Calu3 (cell line): ENCODE measurements around the gene SYMPK. TPM values are rescaled to one million over a fixed set of nuclear protein-coding genes. Genes with fewer than 3 reads are reported as not detected.
"Not testable (repeated sequence)": the region's sequence is repeated elsewhere in the genome, so short reads cannot be mapped to it uniquely, and the experiment has no call there.

ENCODE experiments used
- BruUV-seq: library from RNA; stranded (reverse); fragments of 400-500 nt; replicated peaks from 2 replicates; lab custom pipeline; 2021; lab: Mats Ljungman, UMichigan
- CTCF ChIA-PET: fragments of 300-600 bp; sonication (Branson Sonifier 250); formaldehyde crosslinking; loops from one replicate; lab custom pipeline; 2022; ENCODE audit warnings: antibody characterized with exemption; lab: Charles Lee
- DNase-seq: peaks from one replicate; pipeline ENCODE4 v3.0.0; 2022
- H3K27ac Mint-ChIP-seq: one replicate; pipeline ENCODE4 v1.8.0; 2022; ENCODE audit warnings: mixed read lengths; ENCODE audit not compliant: unreplicated experiment
- H3K27me3 Mint-ChIP-seq: one replicate; pipeline ENCODE4 v1.8.0; 2022; ENCODE audit warnings: mixed read lengths; ENCODE audit not compliant: unreplicated experiment
- H3K36me3 Mint-ChIP-seq: one replicate; pipeline ENCODE4 v1.8.0; 2022; ENCODE audit warnings: mild to moderate bottlenecking, moderate library complexity, mixed read lengths; ENCODE audit not compliant: insufficient read depth, unreplicated experiment
- H3K4me1 Mint-ChIP-seq: one replicate; pipeline ENCODE4 v1.8.0; 2022; ENCODE audit warnings: mild to moderate bottlenecking, low read depth, mixed read lengths; ENCODE audit not compliant: unreplicated experiment
- H3K4me3 Mint-ChIP-seq: one replicate; pipeline ENCODE4 v1.8.0; 2022; ENCODE audit warnings: mild to moderate bottlenecking, low read depth, moderate library complexity, mixed read lengths; ENCODE audit not compliant: unreplicated experiment
- H3K9me3 Mint-ChIP-seq: one replicate; pipeline ENCODE4 v1.8.0; 2022; ENCODE audit warnings: low read depth, mixed read lengths; ENCODE audit not compliant: unreplicated experiment
- intact Hi-C: fragments of 100-400 bp; cut with micrococcal nuclease; formaldehyde crosslinking; loops from one replicate; pipeline ENCODE4 v1.10.0; 2022; ENCODE audit not compliant: unreplicated experiment
- total RNA-seq: library from RNA; stranded (reverse); gene quantifications from 2 replicates; pipeline ENCODE4 v1.2.3, GENCODE V29; 2022
- TF ChIP-seq, protein P1 (sequence below): fragments of 200-600 bp; IDR thresholded peaks from one replicate; pipeline ENCODE4 v1.8.0; 2022; ENCODE audit warnings: antibody characterized with exemption; ENCODE audit not compliant: unreplicated experiment

Gene SYMPK
- total RNA-seq, 1 experiment from 2014 or later: 130 TPM

DNA sequence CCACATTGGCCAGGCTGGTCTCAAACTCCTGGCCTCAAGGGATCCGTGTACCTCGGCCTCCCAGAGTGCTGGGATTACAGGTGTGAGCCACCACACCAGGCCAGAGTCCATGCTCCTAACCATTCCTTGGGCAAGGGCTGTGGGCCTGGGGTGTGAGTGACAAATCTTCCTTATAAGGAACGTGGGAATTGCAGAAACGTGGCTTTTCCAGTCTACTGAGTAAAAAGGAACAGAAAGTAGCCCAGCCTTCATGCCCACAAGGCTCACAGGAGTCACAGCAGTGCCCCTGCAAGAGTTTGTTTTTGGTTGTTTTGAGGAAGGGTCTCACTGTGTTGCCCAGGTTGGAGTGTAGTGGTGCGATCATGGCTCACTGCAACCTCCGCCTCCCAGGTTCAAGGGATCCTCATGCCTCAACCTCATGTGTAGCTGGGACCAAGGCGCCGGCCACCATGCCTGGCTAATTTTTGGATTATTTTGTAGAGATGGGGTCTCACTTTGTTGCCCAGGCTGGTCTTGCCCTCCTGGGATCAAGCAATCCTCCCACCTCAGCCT, 34.4 kb upstream of the SYMPK start:
- peaks cover 34% of the 10 kb centered on the region for H3K36me3 Mint-ChIP-seq

DNA sequence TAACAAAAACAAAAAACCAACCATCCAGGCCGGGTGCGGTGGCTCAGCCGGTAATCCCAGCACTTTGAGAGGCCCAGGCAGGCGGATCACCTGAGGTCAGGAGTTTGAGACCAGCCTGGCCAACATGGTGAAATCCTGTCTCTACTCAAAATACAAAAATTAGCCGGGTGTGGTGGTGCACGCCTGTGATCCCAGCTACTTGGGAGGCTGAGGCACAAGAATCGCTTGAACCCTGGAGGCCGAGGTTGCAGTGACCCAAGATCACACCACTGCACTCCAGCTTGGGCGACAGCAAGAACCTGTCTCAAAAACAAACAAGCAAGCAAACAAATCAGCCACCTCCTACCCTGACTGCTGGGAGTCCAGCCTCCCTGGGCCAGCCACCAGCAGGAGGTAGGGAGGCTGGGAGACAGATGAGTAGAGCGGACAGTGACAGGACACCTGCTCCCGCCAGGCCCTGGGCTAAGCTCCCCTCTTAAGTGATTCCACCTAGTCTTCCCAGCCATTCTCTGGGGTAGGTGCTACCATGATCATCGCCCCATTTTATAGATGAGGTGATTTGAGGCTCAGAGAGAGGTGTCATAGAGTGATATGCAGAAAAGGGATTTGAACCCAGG, 33.1 kb upstream of the SYMPK start:
- intact Hi-C loops, H3K4me3 Mint-ChIP-seq, BruUV-seq, H3K4me1 Mint-ChIP-seq, H3K9me3 Mint-ChIP-seq, DNase-seq, H3K27me3 Mint-ChIP-seq, H3K27ac Mint-ChIP-seq: not testable (repeated sequence)
- CTCF ChIA-PET: interaction anchor here (1.1 kb wide), 1 partner anchor 32 kb away, joined by 3 read pairs; the partner anchor contains the start of gene FOXA3
- H3K36me3 Mint-ChIP-seq: peaks cover 25% of the 10 kb centered on the region

More for the DNA sequence above, 34.4 kb upstream of the SYMPK start:
- no peaks in the 10 kb centered on the region for H3K27me3 Mint-ChIP-seq
- intact Hi-C loops: no loop called here
- no peak for DNase-seq
- no TSS peak for BruUV-seq
- H3K9me3 Mint-ChIP-seq: no peaks in the 10 kb centered on the region
- H3K27ac Mint-ChIP-seq: no peak overlapping the region
- CTCF ChIA-PET: no interaction called here
- H3K4me1 Mint-ChIP-seq: no peaks in the 10 kb centered on the region
- no peak overlapping the region for H3K4me3 Mint-ChIP-seq
- TF ChIP-seq, protein P1, sequence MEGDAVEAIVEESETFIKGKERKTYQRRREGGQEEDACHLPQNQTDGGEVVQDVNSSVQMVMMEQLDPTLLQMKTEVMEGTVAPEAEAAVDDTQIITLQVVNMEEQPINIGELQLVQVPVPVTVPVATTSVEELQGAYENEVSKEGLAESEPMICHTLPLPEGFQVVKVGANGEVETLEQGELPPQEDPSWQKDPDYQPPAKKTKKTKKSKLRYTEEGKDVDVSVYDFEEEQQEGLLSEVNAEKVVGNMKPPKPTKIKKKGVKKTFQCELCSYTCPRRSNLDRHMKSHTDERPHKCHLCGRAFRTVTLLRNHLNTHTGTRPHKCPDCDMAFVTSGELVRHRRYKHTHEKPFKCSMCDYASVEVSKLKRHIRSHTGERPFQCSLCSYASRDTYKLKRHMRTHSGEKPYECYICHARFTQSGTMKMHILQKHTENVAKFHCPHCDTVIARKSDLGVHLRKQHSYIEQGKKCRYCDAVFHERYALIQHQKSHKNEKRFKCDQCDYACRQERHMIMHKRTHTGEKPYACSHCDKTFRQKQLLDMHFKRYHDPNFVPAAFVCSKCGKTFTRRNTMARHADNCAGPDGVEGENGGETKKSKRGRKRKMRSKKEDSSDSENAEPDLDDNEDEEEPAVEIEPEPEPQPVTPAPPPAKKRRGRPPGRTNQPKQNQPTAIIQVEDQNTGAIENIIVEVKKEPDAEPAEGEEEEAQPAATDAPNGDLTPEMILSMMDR: no peak

DNA sequence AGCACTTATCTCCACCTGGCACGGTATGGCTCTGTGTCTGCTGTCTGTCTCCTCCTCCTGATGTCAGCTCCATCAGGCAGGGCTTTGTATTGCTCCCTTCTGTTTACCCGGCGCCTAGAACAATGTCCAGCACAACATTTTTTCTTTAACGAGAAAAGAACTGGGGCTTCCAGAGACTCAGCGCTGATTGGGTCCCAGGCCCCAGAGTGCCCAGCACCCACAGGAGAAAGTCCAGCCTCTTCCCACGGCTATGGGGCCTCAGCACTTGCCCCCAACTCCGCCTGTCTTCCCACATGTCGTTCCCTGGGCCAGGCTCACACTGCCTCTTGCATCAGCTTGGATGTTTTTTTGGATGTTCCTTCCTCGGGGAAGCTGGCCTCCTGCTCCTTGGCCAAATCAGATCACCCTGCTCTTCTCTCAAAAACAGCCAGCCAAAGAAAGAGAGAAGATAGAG, 32.6 kb upstream of the SYMPK start:
- BruUV-seq: no TSS peak
- TF ChIP-seq, protein P1: no peak
- peaks cover 20% of the 10 kb centered on the region for H3K36me3 Mint-ChIP-seq
- no peaks in the 10 kb centered on the region for H3K27me3 Mint-ChIP-seq
- H3K9me3 Mint-ChIP-seq: no peaks in the 10 kb centered on the region
- DNase-seq: no peak
- CTCF ChIA-PET: interaction anchor here (1.1 kb wide), 1 partner anchor 32 kb away, joined by 3 read pairs; the partner anchor contains the start of gene FOXA3
- H3K4me3 Mint-ChIP-seq: no peak overlapping the region
- no peak overlapping the region for H3K27ac Mint-ChIP-seq
- intact Hi-C loops: no loop called here
- H3K4me1 Mint-ChIP-seq: no peaks in the 10 kb centered on the region

DNA sequence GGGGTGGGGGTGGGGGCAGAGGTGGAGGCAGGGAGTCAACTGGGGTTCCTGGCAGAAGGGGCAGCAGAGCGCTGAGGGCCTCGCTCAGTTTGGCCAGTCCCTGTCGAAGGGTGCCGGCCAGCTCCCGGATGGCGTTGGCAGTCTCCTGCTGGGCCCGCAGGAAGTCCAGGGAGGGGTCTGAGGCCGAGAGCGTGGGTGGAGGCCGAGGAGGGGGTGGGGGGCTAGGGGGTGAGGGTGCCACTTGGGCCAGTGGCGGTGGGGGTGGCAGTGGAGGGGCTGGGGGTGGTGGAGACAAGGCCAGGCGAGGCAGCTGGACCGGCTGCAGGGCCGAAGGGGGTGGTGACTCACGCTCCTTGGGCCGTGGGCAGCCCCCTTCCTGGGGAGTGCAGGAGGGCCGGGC, 27.9 kb upstream of the SYMPK start:
- Mint-ChIP-seq H3K27ac (no peak overlapping the region), H3K27me3 (no peaks in the 10 kb centered on the region), H3K4me3 (no peak overlapping the region), H3K36me3 (peaks cover 28% of the 10 kb centered on the region), H3K4me1 (no peaks in the 10 kb centered on the region), H3K9me3 (no peaks in the 10 kb centered on the region)
- TF ChIP-seq, protein P1: no peak
- CTCF ChIA-PET: no interaction called here
- DNase-seq: no peak
- BruUV-seq: no TSS peak
- intact Hi-C loops: no loop called here
